Activated T-cell treated with anti-CD3 and anti-CD28 coated beads for 24 hours (primary cell): ENCODE measurements around the gene TIMM10B.
"Not testable (repeated sequence)": the region's sequence is repeated elsewhere in the genome, so short reads cannot be mapped to it uniquely, and the experiment has no call there.

ENCODE experiments used
- DNase-seq: peaks from one replicate; pipeline ENCODE4 v3.0.0-alpha.2; 2020; ENCODE audit warnings: low read depth

Gene TIMM10B

DNA sequence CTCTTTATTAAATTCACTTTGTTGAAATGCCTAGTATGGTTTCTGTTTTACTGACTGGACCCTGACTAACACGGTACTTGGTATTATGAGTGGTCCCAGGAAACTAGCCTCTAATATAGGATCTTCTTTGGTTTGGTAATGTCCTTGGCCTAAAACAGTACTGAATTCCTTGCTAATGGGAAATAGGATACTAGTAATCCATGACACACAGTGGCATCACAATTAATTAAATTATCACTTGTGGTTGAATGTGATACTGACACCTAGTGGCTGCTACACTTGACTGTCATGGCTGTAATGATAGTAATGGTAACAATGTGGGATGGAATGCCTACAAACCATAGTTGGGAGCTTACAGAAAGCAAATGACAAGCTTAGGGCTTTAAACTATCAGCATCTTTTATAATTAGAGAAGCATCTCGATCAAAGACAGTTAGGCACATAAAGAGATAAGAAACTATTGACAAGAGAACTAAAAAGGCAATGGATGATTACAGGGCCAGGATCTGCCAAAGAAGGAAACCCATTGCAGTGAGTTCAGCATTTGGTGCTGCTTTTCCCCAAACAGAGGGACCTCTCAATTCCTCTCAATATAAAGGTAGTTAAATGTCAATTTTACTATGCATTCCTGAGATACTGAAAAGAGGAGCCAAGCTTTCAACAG lies 24.4 kb downstream of the TIMM10B start:
- no peak for DNase-seq

DNA sequence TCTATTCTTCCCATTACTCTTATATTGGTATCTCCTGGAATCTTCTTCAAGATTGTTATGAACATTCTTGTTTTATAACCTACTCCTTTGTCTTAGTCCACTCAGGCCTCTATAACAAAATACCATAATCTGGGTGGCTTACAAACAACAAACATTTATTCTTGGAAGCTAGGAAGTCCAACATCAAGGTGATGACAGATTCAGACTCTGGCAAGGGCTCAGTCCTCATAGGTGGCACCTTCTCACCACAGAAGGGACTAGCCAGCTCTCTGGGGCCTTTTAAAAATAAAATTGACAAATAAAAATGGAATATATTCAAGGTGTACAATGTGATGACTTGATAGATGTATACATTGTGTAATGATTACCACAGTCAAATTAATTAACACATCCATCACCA lies 35.6 kb downstream of the TIMM10B start:
- no peak for DNase-seq

DNA sequence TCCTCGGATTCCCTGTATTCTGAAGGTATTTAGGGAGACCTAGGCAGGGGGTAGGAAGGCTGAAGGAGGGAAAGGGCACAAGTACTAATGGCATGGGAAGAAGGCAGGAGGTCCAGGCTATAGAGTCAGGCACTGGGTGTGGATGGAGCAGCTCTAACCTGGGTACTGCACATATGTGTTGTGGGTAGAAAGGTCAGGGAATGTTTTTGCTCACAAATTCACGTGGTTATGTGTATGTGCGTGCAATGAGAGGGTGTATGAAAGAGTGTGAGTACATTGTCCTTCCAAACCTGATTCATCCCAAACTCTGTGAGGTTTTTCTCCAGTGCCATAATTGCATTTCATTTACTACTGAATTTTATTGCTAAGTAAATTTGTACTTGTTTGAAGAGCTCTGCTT lies 39.0 kb downstream of the TIMM10B start:
- no peak for DNase-seq

DNA sequence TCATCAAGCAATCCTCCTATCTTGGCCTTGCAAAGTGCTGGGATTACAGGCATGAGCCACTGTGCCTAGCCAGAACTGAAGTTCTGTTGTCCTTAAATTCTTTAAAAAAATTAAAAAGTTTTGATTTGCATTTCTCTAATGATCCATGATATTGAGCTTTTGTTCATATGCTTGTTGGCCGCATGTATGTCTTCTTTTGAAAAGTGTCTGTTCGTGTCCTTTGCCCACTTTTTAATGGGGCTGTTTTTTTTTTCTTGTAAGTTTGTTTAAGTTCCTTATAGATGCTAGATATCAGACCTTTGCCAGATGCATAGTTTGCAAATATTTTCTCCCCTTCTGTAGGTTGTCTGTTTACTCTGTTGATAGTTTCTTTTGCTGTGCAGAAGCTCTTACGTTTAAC lies 40.6 kb downstream of the TIMM10B start:
- DNase-seq: not testable (repeated sequence)

DNA sequence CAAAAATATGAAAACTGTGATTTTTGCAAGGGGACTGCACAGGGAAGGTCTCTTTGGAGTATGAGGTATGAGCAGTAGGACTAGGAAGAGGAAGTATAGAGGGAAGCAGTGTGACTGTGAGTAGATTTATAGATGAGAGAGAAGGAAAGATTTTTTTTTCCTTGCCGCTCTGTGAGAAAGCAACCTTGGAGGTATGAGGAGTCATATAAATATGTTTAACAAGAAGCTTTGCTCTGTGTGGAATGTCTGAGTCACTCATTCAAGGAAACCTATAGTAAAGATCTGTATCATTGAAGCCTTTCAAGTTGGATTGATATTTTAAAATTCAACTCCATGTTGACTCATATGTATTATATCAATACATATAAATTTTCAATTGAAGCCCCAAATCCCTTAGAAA lies 42.0 kb downstream of the TIMM10B start:
- DNase-seq: no peak

DNA sequence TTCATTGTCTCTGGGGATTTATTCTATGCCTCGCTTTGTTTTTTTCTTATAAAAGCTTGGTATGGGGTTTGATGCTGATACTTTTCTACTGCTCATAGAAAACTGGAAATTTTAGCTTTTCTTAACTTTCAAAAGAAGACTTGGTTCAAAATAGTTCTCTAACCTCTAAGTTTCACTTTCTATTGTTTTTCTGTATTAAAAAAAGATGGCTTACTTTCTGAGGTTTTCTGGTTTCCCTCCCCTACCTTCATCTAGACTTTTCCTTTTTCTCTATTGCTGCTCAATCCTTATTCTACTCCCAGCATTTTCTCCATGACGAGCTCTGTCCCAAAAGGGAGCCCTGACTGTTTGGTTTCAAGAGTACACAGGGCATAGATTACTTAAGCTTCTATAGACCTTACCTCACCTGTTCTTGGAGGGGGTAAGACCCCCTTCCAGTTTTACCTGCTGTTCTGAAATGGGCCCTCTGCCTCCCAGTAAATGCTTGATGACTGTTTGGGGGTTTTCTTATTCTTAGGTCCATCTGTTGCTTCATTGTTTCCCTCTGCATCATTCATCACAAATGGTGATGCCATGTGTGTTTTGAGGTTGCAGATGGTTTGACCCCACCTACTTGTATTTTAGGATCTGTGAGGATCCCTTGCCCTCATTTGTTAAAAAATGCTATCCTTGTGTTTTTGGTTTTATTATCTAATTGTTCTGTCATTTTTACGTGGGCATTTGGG lies 45.3 kb downstream of the TIMM10B start:
- DNase-seq: no peak

DNA sequence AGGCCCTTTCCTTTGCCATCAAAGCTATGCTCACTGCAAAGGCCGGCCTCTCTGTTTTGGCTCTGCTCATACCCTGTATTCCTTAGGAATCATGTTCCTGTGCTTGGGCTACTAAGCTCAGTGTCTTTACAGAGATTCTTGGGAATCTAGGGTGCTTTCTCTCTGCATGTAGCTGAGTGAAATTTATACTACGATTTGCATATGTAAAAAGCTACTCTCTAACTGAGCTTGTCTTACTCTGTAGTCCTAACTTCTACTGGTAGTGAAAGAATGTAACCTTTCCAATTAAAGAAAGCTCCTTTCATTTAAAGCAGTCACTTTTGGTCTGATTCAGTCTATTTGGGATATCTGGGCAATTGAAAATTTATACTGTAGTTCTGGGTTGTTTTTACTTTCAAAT lies 48.0 kb downstream of the TIMM10B start:
- no peak for DNase-seq

DNA sequence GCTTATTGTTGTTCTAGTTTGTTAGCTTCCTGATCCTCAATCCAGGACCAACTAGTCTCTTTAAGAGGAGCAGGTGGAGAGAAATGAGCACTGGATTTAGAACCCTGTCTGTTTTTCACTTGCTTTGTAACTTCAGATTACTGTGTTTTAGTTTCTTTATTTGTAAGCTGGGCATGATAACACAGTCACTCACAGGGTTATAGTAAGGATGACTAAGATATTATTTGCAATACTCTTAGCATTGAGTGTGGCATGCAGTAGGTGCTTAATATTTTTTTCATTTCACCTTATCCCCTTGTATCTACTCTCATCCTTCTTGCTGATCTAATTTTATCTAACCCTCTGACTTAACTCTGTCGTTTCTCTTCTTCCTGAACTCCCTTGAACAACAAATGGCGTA lies 49.5 kb downstream of the TIMM10B start:
- no peak for DNase-seq

DNA sequence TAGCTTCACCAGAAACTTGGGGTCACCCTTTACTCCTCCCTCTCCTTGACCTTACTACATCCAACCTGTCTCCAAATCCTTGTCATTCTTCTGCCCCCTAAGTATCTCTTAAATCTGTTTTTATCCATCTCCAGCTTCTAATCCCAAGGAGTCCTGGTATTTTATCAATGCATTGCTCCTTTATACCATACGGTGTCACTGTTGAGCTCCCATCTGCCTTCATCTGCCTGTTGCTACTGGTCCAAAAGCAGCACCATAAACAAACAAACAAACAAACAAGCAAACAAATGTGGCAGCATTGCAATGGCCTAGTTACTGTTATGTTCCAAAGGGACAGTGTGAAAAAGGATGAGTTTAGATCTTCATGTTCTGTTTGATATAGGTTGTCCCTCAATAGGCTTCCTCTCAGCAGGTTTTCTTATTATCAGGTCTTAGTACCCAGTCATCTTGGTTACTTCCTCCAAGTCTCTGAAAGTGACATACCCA lies 50.0 kb downstream of the TIMM10B start:
- no peak for DNase-seq
